SHP77 treated with DMSO at 0.1 percent for 48 hours (cell line): ENCODE data around the gene PRMT2.
"Not testable (repeated sequence)": the region's sequence is repeated elsewhere in the genome, so short reads cannot be mapped to it uniquely, and the experiment has no call there.

Experiments
- DNase-seq: peaks from one replicate; lab custom pipeline; 2025; lab: John Stamatoyannopoulos, UW

Gene PRMT2

DNA sequence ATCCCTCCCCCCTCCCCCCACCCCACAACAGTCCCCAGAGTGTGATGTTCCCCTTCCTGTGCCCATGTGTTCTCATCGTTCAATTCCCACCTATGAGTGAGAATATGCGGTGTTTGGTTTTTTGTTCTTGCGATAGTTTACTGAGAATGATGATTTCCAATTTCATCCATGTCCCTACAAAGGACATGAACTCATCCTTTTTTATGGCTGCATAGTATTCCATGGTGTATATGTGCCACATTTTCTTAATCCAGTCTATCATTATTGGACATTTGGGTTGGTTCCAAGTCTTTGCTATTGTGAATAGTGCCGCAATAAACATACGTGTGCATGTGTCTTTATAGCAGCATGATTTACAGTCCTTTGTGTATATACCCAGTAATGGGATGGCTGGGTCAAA lies 33.4 kb downstream of the PRMT2 start:
- not testable (repeated sequence) for DNase-seq

GRCh38 chr21:46674430-46675007 lies 39.0 kb downstream of the PRMT2 start:
- DNase-seq: no peak

DNA sequence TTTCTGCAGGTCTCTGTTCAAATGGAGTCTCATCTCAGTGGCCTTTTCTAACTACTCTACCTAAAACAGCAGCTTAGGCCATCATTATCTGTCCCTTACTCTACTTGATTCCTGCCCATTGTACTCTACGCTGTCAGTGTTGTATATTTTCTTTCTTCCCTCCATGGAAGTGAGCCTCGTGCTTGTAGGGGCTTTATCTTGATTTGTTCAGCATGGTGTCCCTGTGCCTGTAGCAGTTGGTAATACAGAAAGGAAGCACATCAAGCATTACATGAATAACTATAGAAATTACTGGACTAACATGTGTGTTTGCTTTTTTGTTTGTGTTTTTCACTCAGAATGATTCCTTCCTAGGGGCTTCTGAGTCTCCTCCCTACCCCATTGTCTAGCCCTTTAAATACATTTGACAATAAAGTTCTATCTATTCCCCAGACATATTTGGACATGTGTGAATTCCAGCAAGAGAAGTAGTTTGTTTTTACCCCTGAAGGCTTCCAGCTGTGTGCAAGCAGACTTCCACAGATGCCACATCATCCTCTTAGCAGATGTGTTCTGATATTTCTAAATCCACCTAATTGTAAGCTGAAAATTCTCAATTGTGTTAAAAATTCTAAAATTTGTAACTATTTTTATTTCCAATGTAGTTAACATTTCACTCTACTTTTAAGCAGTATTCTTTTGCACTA lies 40.3 kb downstream of the PRMT2 start:
- no peak for DNase-seq

GRCh38 chr21:46676542-46676941 lies 41.1 kb downstream of the PRMT2 start:
- DNase-seq: not testable (repeated sequence)

- DNase-seq: not testable (repeated sequence)
These were observed 46.1 kb downstream of the PRMT2 start for GRCh38 chr21:46681593-46681992.

GRCh38 chr21:46698652-46699051 lies 63.2 kb downstream of the PRMT2 start:
- not testable (repeated sequence) for DNase-seq

DNA sequence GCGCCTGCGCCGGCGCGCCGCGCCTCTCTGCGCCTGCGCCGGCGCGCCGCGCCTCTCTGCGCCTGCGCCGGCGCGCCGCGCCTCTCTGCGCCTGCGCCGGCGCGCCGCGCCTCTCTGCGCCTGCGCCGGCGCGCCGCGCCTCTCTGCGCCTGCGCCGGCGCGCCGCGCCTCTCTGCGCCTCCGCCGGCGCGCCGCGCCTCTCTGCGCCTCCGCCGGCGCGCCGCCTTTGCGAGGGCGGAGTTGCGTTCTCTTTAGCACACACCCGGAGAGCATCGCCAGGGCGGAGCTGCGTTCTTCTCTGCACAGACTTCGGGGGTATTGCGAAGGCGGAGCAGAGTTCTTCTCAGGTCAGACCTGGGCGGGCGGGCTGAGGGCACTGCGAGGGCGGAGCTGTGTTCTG lies 63.6 kb downstream of the PRMT2 start:
- DNase-seq: not testable (repeated sequence)
